K562 (cell line): ENCODE data around the gene SLC18B1. TPM values are rescaled to one million over a fixed set of nuclear protein-coding genes. Genes with fewer than 3 reads are reported as not detected.

Experiments
- BDP1 ChIP-seq: IDR thresholded peaks from 3 replicates; pipeline ENCODE4 v1.6.1; 2011; ENCODE audit not compliant: insufficient read length, insufficient read depth
- CEBPB ChIP-seq: fragments of 450-650 bp; IDR thresholded peaks from 2 replicates; pipeline ENCODE4 v1.6.1; 2016; ENCODE audit warnings: missing genetic modification characterization, missing compliant biosample characterization
- DACH1 ChIP-seq: fragments of 450-650 bp; IDR thresholded peaks from 2 replicates; pipeline ENCODE4 v1.6.1; 2018; ENCODE audit not compliant: partially characterized antibody
- GTF2A2 ChIP-seq: IDR thresholded peaks from 2 replicates; pipeline ENCODE4 v1.6.1; 2016; ENCODE audit warnings: mild to moderate bottlenecking, missing genetic modification characterization, missing compliant biosample characterization
- NCOA1 ChIP-seq: fragments of 450-650 bp; IDR thresholded peaks from 2 replicates; pipeline ENCODE4 v1.6.1; 2016; ENCODE audit warnings: low read depth
- NUFIP1 ChIP-seq: fragments of 450-650 bp; IDR thresholded peaks from 2 replicates; pipeline ENCODE4 v1.6.1; 2018; ENCODE audit not compliant: partially characterized antibody
- POLR2H ChIP-seq: IDR thresholded peaks from 2 replicates; pipeline ENCODE4 v1.6.1; 2016; ENCODE audit warnings: missing genetic modification characterization, low read depth, mild to moderate bottlenecking, control low read depth, missing compliant biosample characterization, moderate library complexity
- RFX1 ChIP-seq: fragments of 450-650 bp; IDR thresholded peaks from 2 replicates; pipeline ENCODE4 v1.6.1; 2016; ENCODE audit warnings: mild to moderate bottlenecking, moderate library complexity
- TRIM28 ChIP-seq: fragments of 450-650 bp; IDR thresholded peaks from 2 replicates; pipeline ENCODE4 v1.6.1; 2017
- WHSC1 ChIP-seq: IDR thresholded peaks from one replicate; pipeline ENCODE4 v1.6.1; 2012; ENCODE audit warnings: low read length, control low read depth, inconsistent platforms
- ZNF239 ChIP-seq: fragments of 250-450 bp; sonication (Bioruptor Pico); IDR thresholded peaks from 2 replicates; pipeline ENCODE4 v1.4.0; 2020; ENCODE audit warnings: mild to moderate bottlenecking
- ZNF41 ChIP-seq: fragments of 250-450 bp; sonication (Bioruptor Pico); conservative IDR thresholded peaks from 2 replicates; pipeline ENCODE4 v1.4.0; 2020; ENCODE audit warnings: mild to moderate bottlenecking
- ZSCAN29 ChIP-seq: fragments of 450-650 bp; IDR thresholded peaks from 2 replicates; pipeline ENCODE4 v1.6.1; 2017
- polyA plus RNA-seq, 8 experiments: library from polyadenylated mRNA; depleted of rRNA in 4 of 8; stranded (reverse) in 5 of 8; unstranded in 3 of 8; fragments of >200 nt; fragmentation: Nextera tagmentation in 2 of 8; fragmentation: Illumina TruSeq in 1 of 8; extraction: Ambion mirVana in 2 of 8; extraction: Trizol in 1 of 8; gene quantifications; 2 replicates each; pipeline versions ENCODE4 v1.2.1 to v1.2.3, GENCODE V29; 2011 to 2014; ENCODE audit warnings: inconsistent platforms in 1 of 8, missing spikeins in 1 of 8
- total RNA-seq, 7 experiments: library from RNA; depleted of rRNA in 6 of 7; stranded (reverse); fragments of >200 nt in 6 of 7; fragmentation: Illumina TruSeq in 2 of 7; extraction: Trizol in 2 of 7; gene quantifications; 2 replicates each; pipeline versions ENCODE4 v1.2.1 to v1.2.3, GENCODE V29; 2011 to 2021; ENCODE audit warnings: low replicate concordance in 1 of 7
- TF ChIP-seq, protein P1 (sequence below): sonication (generic); formaldehyde crosslinking; IDR thresholded peaks from 2 replicates; pipeline ENCODE4 v1.8.1; 2022; ENCODE audit warnings: missing genetic modification reagents
- TF ChIP-seq, protein P2 (sequence below): sonication (generic); formaldehyde crosslinking; IDR thresholded peaks from 2 replicates; pipeline ENCODE4 v1.8.1; 2023; ENCODE audit warnings: missing genetic modification reagents, mild to moderate bottlenecking, borderline replicate concordance
- TF ChIP-seq, protein P3 (sequence below): sonication (generic); formaldehyde crosslinking; IDR thresholded peaks from 2 replicates; pipeline ENCODE4 v1.4.0; 2020; ENCODE audit warnings: mild to moderate bottlenecking, missing genetic modification reagents
- TF ChIP-seq, protein P4 (sequence below): fragments of 250-450 bp; sonication (Bioruptor Pico); IDR thresholded peaks from 2 replicates; pipeline ENCODE4 v1.5.0; 2021; ENCODE audit warnings: mild to moderate bottlenecking, moderate library complexity

SLC18B1 gene
- total and polyA plus RNA-seq, 9 of the 15 experiments (the other 6 are each of a cell fraction or from before 2014, with no cell fraction given): 10.4 to 49.1 (median 32.0) TPM

DNA sequence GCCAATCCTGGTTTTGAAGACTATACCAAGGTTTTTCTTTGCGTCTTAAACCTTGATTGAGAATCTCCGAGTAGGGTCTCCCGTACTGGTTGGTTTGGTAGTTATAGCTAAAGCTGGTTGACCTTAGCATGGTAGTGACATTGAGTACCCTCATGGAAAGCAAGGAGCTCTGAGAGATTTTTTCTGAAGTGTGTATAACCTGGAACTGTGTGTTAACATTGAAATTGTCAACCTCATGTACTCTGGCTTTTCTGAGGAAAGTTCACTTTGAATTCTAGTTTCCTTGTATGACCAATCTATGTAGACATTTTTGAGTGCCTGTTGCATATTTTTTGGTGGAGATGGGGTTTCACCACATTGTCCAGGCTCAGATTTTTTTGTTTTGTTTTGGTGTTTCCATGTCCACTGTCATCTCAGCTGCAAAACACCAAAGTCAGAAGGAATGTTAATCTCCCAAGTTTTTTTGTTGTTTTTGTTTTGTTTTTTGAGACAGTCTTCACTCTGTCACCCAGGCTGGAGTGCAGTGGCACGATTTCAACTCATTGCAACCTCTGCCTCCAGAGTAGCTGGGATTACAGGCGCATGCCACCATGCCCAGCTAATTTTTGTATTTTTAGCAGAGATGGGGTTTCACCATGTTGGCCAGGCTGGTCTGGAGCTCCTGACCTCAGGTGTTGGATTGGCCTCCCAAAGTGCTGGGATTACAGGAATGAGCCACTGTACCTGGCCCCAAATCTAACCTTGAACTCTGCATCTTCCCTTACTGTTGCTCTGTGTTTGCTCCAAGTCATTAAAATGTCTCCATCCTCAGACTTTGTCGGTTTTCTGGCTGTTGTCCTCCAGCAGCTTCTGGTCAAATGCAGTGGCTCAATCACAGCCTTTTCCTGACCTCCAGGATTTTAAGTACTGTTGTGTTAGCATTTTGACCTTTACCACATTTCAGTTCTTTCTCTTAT is 20.2 kb upstream of the SLC18B1 start (continued):
- no peak for TF ChIP-seq CEBPB (tag)
- TF ChIP-seq GTF2A2: no peak
- TF ChIP-seq RFX1: no peak
- no peak for TF ChIP-seq ZNF239 (CRISPR knock-in tag)
- TF ChIP-seq NCOA1: no peak
- TF ChIP-seq, protein P1, sequence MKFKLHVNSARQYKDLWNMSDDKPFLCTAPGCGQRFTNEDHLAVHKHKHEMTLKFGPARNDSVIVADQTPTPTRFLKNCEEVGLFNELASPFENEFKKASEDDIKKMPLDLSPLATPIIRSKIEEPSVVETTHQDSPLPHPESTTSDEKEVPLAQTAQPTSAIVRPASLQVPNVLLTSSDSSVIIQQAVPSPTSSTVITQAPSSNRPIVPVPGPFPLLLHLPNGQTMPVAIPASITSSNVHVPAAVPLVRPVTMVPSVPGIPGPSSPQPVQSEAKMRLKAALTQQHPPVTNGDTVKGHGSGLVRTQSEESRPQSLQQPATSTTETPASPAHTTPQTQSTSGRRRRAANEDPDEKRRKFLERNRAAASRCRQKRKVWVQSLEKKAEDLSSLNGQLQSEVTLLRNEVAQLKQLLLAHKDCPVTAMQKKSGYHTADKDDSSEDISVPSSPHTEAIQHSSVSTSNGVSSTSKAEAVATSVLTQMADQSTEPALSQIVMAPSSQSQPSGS (CRISPR knock-in tag): no peak
- no peak for TF ChIP-seq BDP1
- TF ChIP-seq, protein P2, sequence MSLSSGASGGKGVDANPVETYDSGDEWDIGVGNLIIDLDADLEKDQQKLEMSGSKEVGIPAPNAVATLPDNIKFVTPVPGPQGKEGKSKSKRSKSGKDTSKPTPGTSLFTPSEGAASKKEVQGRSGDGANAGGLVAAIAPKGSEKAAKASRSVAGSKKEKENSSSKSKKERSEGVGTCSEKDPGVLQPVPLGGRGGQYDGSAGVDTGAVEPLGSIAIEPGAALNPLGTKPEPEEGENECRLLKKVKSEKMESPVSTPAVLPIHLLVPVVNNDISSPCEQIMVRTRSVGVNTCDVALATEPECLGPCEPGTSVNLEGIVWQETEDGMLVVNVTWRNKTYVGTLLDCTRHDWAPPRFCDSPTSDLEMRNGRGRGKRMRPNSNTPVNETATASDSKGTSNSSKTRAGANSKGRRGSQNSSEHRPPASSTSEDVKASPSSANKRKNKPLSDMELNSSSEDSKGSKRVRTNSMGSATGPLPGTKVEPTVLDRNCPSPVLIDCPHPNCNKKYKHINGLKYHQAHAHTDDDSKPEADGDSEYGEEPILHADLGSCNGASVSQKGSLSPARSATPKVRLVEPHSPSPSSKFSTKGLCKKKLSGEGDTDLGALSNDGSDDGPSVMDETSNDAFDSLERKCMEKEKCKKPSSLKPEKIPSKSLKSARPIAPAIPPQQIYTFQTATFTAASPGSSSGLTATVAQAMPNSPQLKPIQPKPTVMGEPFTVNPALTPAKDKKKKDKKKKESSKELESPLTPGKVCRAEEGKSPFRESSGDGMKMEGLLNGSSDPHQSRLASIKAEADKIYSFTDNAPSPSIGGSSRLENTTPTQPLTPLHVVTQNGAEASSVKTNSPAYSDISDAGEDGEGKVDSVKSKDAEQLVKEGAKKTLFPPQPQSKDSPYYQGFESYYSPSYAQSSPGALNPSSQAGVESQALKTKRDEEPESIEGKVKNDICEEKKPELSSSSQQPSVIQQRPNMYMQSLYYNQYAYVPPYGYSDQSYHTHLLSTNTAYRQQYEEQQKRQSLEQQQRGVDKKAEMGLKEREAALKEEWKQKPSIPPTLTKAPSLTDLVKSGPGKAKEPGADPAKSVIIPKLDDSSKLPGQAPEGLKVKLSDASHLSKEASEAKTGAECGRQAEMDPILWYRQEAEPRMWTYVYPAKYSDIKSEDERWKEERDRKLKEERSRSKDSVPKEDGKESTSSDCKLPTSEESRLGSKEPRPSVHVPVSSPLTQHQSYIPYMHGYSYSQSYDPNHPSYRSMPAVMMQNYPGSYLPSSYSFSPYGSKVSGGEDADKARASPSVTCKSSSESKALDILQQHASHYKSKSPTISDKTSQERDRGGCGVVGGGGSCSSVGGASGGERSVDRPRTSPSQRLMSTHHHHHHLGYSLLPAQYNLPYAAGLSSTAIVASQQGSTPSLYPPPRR (CRISPR knock-in tag): no peak
- TF ChIP-seq POLR2H (tag): 0 out of 2 replicates have a peak, but pooled peaks have one; percentile 9
- no peak for TF ChIP-seq DACH1
- TF ChIP-seq, protein P3, sequence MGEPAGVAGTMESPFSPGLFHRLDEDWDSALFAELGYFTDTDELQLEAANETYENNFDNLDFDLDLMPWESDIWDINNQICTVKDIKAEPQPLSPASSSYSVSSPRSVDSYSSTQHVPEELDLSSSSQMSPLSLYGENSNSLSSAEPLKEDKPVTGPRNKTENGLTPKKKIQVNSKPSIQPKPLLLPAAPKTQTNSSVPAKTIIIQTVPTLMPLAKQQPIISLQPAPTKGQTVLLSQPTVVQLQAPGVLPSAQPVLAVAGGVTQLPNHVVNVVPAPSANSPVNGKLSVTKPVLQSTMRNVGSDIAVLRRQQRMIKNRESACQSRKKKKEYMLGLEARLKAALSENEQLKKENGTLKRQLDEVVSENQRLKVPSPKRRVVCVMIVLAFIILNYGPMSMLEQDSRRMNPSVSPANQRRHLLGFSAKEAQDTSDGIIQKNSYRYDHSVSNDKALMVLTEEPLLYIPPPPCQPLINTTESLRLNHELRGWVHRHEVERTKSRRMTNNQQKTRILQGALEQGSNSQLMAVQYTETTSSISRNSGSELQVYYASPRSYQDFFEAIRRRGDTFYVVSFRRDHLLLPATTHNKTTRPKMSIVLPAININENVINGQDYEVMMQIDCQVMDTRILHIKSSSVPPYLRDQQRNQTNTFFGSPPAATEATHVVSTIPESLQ (CRISPR knock-in tag): no peak
- no peak for TF ChIP-seq TRIM28
- no peak for TF ChIP-seq WHSC1
- TF ChIP-seq, protein P4, sequence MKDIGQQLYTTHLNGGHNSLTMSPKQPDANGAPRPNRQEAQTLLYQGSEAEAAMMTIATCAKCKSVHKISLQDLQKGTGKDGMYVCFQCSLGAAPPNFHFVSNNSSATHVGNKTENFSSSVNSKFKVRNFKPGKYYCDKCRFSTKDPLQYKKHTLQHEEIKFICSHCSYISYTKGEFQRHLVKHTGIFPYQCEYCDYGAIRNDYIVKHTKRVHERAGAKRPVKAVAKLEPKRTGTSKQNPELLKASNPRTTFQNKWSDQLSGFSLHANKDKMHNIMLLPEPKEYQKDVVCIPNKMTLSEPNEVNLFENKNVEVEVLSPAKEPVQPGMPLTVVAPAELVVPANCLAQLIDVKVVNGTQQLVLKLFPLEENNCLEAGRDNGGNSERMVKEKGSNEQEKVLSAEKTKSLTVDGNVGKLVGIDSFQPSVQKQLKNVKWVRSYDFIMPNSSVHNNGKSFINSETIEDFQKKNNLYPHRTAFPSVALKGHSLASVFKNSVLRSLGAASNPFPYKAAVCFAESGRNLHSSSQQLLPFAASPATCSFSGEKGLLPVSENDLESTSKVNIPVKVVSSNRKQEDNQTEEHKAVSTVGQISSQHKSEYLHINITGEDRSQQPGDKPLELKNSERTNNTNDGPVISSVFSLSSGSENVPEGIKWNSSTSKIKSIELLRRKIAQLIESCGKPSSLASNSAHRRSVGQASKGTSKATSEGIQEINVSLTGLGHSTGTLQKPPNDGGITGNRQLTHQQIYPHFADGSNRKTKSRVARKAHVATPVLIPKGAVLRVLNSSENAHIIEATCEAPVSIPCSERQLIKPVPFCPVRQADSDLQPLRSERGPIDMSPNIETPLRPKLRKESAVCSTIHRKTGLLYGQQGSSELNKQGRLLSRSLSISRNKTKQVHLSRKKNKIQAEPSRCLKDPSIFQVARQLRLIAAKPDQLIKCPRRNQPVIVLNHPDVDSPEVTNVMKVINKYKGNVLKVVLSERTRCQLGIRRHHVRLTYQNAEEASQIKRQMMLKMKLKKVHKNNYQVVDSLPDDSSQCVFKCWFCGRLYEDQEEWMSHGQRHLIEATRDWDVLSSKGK: no peak
- TF ChIP-seq ZSCAN29: 0 out of 2 replicates have a peak, but pooled peaks have one; percentile 9
- no peak for TF ChIP-seq NUFIP1
- TF ChIP-seq ZNF41 (CRISPR knock-in tag): no peak
